Adrenal gland (tissue), 12 donors: ENCODE data around the gene GAMT. TPM values are rescaled to one million over a fixed set of nuclear protein-coding genes. Genes with fewer than 3 reads are reported as not detected.

ENCODE experiments used
- DNase-seq, 7 donors: peaks; one replicate each; pipeline ENCODE4 v3.0.0-alpha.2; 2019 to 2020
- H3K27ac ChIP-seq, 5 donors: fragments of 200-600 bp; sonication (generic) in 4 of 5; 1 replicate in 3 of 5; 2 replicates in 2 of 5; pipeline versions ENCODE4 v1.5.1 to v1.8.0; 2016 to 2020; ENCODE audit warnings: mild to moderate bottlenecking in 1 of 5
- H3K27me3 ChIP-seq: fragments of 200-600 bp; 2 replicates; pipeline ENCODE4 v1.8.0; 2021
- H3K36me3 ChIP-seq, 2 donors: fragments of 200-600 bp; replicated peaks in 1 of 2; 1 replicate in 1 of 2; 2 replicates in 1 of 2; pipeline versions ENCODE4 v1.5.1 to v1.8.0; 2018 to 2022
- H3K4me1 ChIP-seq, 2 donors: fragments of 200-600 bp; replicated peaks in 1 of 2; 1 replicate in 1 of 2; 2 replicates in 1 of 2; pipeline versions ENCODE4 v1.5.1 to v1.8.0; 2018 to 2021
- H3K4me3 ChIP-seq, 4 donors: fragments of 200-600 bp; sonication (generic) in 3 of 4; one replicate each; pipeline ENCODE4 v1.5.1; 2016 to 2018
- H3K9me3 ChIP-seq, 3 donors: fragments of 200-600 bp; sonication (generic) in 1 of 3; replicated peaks in 1 of 3; 1 replicate in 2 of 3; 2 replicates in 1 of 3; pipeline versions ENCODE4 v1.5.1 to v1.8.0; 2016 to 2021
- POLR2A ChIP-seq, 2 donors: fragments of 450-650 bp; IDR thresholded peaks; one replicate each; pipeline ENCODE4 v1.6.1; 2017; ENCODE audit warnings: antibody characterized with exemption in 2 of 2, mild to moderate bottlenecking in 2 of 2, moderate library complexity in 1 of 2
- WGBS, 4 donors: extraction: QIAGEN DNeasy Blood & Tissue Kit in 2 of 4; methylation state at CpG; one replicate each; pipeline versions ENCODE4 v1.1.5 to v1.1.7; 2013 to 2017; 5-methylcytosine and 5-hydroxymethylcytosine counted together
- intact Hi-C, 2 donors: fragments of 100-400 bp; cut with DNase I; formaldehyde crosslinking; loops; one replicate each; pipeline versions ENCODE4 v1.14.1 to v1.15.0; 2022 to 2023
- polyA plus RNA-seq, 3 donors: library from polyadenylated mRNA; stranded (reverse); fragments of 200-250 nt in 2 of 3; fragments of 350-450 nt in 1 of 3; fragmentation: Illumina TruSeq in 1 of 3; extraction: RNeasy Lipid Tissue Mini Kit (QIAGEN cat#74804) in 1 of 3; gene quantifications; one replicate each; pipeline ENCODE4 v1.2.3, GENCODE V29; 2013 to 2014
- total RNA-seq, 9 donors: library from RNA; depleted of rRNA in 4 of 9; stranded (reverse); fragments of >200 nt in 4 of 9; fragments of 120-200 nt in 1 of 9; fragmentation: NEBNext Ultra II Directional in 1 of 9; extraction: Animal tissue kit (Norgen Biotek cat#: 25700) in 1 of 9; gene quantifications; one replicate each; pipeline versions ENCODE4 v1.1.0 to v1.2.4, GENCODE V29; 2013 to 2023
- TF ChIP-seq, protein P1 (sequence below), 6 experiments: fragments of 450-650 bp in 4 of 6; fragments of 200-600 bp in 2 of 6; sonication (generic) in 1 of 6; IDR thresholded peaks; 1 replicate in 5 of 6; 2 replicates in 1 of 6; pipeline versions ENCODE4 v1.5.1 to v1.8.0; 2016 to 2021; ENCODE audit warnings: antibody characterized with exemption in 6 of 6, mild to moderate bottlenecking in 2 of 6, moderate library complexity in 1 of 6
- donor health status: healthy with polysubstance abuse.
- donor health status: Bipolar disorder and iron deficiency.
- donor health status: DM: yes; HTN: yes; CAD: no.
- donor health status: DM: no; HTN: no; CAD: no.
- donor health status: DM: no; HTN: no; CAD: no.
- donor health status: DM: yes; HTN: yes; CAD: no.

GAMT gene
- total and polyA plus RNA-seq, 12 donors, result 7.4 to 96.9 (median 36.3) TPM

GRCh38 chr19:1409204-1410005, 8.1 kb upstream of the GAMT start:
- Histone ChIP-seq H3K4me1 (peaks cover 28 to 43% of the 10 kb centered on the region in 2 donors), H3K27me3 (no peaks in the 10 kb centered on the region), H3K9me3 (no peaks in the 10 kb centered on the region), H3K27ac (peak overlapping the region; percentile 40 to 99 (median 94)), H3K4me3 (peak overlapping the region in 3 of 4 donors; percentile 13 to 99 (median 79)), H3K36me3 (peaks cover 0 to 12% of the 10 kb centered on the region in 2 donors)
- WGBS, 4 donors, result 26 to 100% (median 43%) methylated on average over 1 to 33 of the region's 33 CpGs
- DNase-seq, result peak in 1 of 7 donors; percentile 54
- no peak for TF ChIP-seq POLR2A (IDR thresholded peaks at IDR 0.05)
- TF ChIP-seq, protein P1, sequence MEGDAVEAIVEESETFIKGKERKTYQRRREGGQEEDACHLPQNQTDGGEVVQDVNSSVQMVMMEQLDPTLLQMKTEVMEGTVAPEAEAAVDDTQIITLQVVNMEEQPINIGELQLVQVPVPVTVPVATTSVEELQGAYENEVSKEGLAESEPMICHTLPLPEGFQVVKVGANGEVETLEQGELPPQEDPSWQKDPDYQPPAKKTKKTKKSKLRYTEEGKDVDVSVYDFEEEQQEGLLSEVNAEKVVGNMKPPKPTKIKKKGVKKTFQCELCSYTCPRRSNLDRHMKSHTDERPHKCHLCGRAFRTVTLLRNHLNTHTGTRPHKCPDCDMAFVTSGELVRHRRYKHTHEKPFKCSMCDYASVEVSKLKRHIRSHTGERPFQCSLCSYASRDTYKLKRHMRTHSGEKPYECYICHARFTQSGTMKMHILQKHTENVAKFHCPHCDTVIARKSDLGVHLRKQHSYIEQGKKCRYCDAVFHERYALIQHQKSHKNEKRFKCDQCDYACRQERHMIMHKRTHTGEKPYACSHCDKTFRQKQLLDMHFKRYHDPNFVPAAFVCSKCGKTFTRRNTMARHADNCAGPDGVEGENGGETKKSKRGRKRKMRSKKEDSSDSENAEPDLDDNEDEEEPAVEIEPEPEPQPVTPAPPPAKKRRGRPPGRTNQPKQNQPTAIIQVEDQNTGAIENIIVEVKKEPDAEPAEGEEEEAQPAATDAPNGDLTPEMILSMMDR (IDR thresholded peaks at IDR 0.05), result no peak
- intact Hi-C loops, result no loop called here

- H3K27ac ChIP-seq, result peak overlapping the region; percentile 40 to 99 (median 94)
- no peaks in the 10 kb centered on the region for H3K27me3 ChIP-seq
- H3K4me3 ChIP-seq, result peak overlapping the region; percentile 40 to 99 (median 78)
- H3K36me3 ChIP-seq, result peaks cover 0 to 11% of the 10 kb centered on the region in 2 donors
- H3K4me1 ChIP-seq, result peaks cover 28 to 43% of the 10 kb centered on the region in 2 donors
- DNase-seq, result peak in 6 of 7 donors; percentile 52 to 78 (median 68)
- H3K9me3 ChIP-seq, result no peaks in the 10 kb centered on the region
- peak; percentile 16 to 78 for TF ChIP-seq POLR2A (IDR thresholded peaks at IDR 0.05)
- TF ChIP-seq, protein P1 (IDR thresholded peaks at IDR 0.05), result no peak
- intact Hi-C loops, result no loop called here
- WGBS, 4 donors, result 0 to 1% (median 0%) methylated on average over 3 to 69 of the region's 69 CpGs
Measured at GRCh38 chr19:1408300-1409203, 7.2 kb upstream of the GAMT start.

- peak within 1 kb of the TSS; percentile 40 to 99 (median 78) for H3K4me3 ChIP-seq
- intact Hi-C loops, result no loop called here
- peak in 1 of 7 donors; percentile 46 for DNase-seq
- TF ChIP-seq POLR2A (IDR thresholded peaks at IDR 0.05), result peak; percentile 60 to 67
- TF ChIP-seq, protein P1 (IDR thresholded peaks at IDR 0.05), result no peak
- H3K36me3 ChIP-seq, result peaks cover 0 to 3% of the 10 kb centered on the region in 2 donors
- 0% methylated on average over 82 to 109 of the region's 121 CpGs; no CpG with 5 or more reads in 2 of the 4 donors for WGBS, 4 donors
- H3K9me3 ChIP-seq, result no peaks in the 10 kb centered on the region
- peak within 1 kb of the TSS; percentile 40 to 99 (median 94) for H3K27ac ChIP-seq
- no peaks in the 10 kb centered on the region for H3K27me3 ChIP-seq
- peaks cover 28 to 38% of the 10 kb centered on the region in 2 donors for H3K4me1 ChIP-seq
Measured at GRCh38 chr19:1407528-1408299, 6.4 kb upstream of the GAMT start, which contains the start of gene DAZAP1. DAZAP1 (plus strand) TSS chr19:1407586; CDS start chr19:1407774, 188 bp downstream.
